HEK293 (cell line): Measurements from ENCODE around the gene PNRC1.

ENCODE experiments used
- GLI4 ChIP-seq: fragments of 450-650 bp; formaldehyde crosslinking; IDR thresholded peaks from 2 replicates; pipeline ENCODE4 v1.5.1; 2016; ENCODE audit warnings: missing biosample characterization, missing genetic modification characterization
- KLF9 ChIP-seq: fragments of 450-650 bp; formaldehyde crosslinking; IDR thresholded peaks from 2 replicates; pipeline ENCODE4 v1.5.1; 2016; ENCODE audit warnings: missing biosample characterization, missing genetic modification characterization, low read depth
- PRDM1 ChIP-seq: fragments of 450-650 bp; formaldehyde crosslinking; IDR thresholded peaks from 2 replicates; pipeline ENCODE4; 2016; ENCODE audit warnings: missing biosample characterization, missing genetic modification characterization
- SP2 ChIP-seq: fragments of 450-650 bp; formaldehyde crosslinking; IDR thresholded peaks from 2 replicates; pipeline ENCODE4 v1.5.1; 2016; ENCODE audit warnings: missing biosample characterization, missing genetic modification characterization
- SP3 ChIP-seq: fragments of 450-650 bp; formaldehyde crosslinking; IDR thresholded peaks from 2 replicates; pipeline ENCODE4 v1.5.1; 2016; ENCODE audit warnings: missing biosample characterization, missing genetic modification characterization
- ZBTB10 ChIP-seq: fragments of 450-650 bp; formaldehyde crosslinking; IDR thresholded peaks from 2 replicates; pipeline ENCODE4 v1.5.1; 2016; ENCODE audit warnings: missing biosample characterization, missing genetic modification characterization
- ZBTB21 ChIP-seq: fragments of 450-650 bp; formaldehyde crosslinking; IDR thresholded peaks from 2 replicates; pipeline ENCODE4 v1.5.1; 2017; ENCODE audit warnings: missing biosample characterization, missing genetic modification characterization
- ZBTB7A ChIP-seq: fragments of 450-650 bp; formaldehyde crosslinking; IDR thresholded peaks from 2 replicates; pipeline ENCODE4 v1.5.1; 2016; ENCODE audit warnings: low read depth, missing biosample characterization, missing genetic modification characterization
- ZNF23 ChIP-seq: fragments of 450-650 bp; formaldehyde crosslinking; IDR thresholded peaks from 2 replicates; pipeline ENCODE4 v1.5.1; 2016; ENCODE audit warnings: missing biosample characterization, missing genetic modification characterization, borderline replicate concordance
- ZNF280D ChIP-seq: fragments of 450-650 bp; formaldehyde crosslinking; IDR thresholded peaks from 2 replicates; pipeline ENCODE4 v1.5.1; 2016; ENCODE audit warnings: missing biosample characterization, missing genetic modification characterization
- ZNF311 ChIP-seq: fragments of 450-650 bp; formaldehyde crosslinking; IDR thresholded peaks from 2 replicates; pipeline ENCODE4 v1.5.1; 2017; ENCODE audit warnings: missing biosample characterization, missing genetic modification characterization, borderline replicate concordance
- ZNF324 ChIP-seq: fragments of 450-650 bp; formaldehyde crosslinking; IDR thresholded peaks from 2 replicates; pipeline ENCODE4 v1.5.1; 2016; ENCODE audit warnings: missing biosample characterization, missing genetic modification characterization
- ZNF335 ChIP-seq: fragments of 450-650 bp; formaldehyde crosslinking; conservative IDR thresholded peaks from 2 replicates; pipeline ENCODE4 v1.5.1; 2016; ENCODE audit warnings: missing biosample characterization, missing genetic modification characterization
- ZNF394 ChIP-seq: fragments of 450-650 bp; formaldehyde crosslinking; IDR thresholded peaks from 2 replicates; pipeline ENCODE4 v1.5.1; 2016; ENCODE audit warnings: missing biosample characterization, missing genetic modification characterization, mild to moderate bottlenecking, moderate library complexity, borderline replicate concordance
- ZNF510 ChIP-seq: fragments of 450-650 bp; formaldehyde crosslinking; IDR thresholded peaks from 2 replicates; pipeline ENCODE4 v1.5.1; 2018; ENCODE audit warnings: mild to moderate bottlenecking, missing genetic modification characterization, missing biosample characterization; ENCODE audit not compliant: insufficient replicate concordance
- ZNF521 ChIP-seq: fragments of 450-650 bp; formaldehyde crosslinking; IDR thresholded peaks from 2 replicates; pipeline ENCODE4 v1.5.1; 2017; ENCODE audit warnings: missing biosample characterization, mild to moderate bottlenecking, missing genetic modification characterization
- ZNF549 ChIP-seq: fragments of 450-650 bp; IDR thresholded peaks from 2 replicates; pipeline ENCODE4 v1.5.1; 2018; ENCODE audit warnings: missing biosample characterization, missing genetic modification characterization, mild to moderate bottlenecking, inconsistent platforms, moderate library complexity
- ZNF626 ChIP-seq: fragments of 450-650 bp; sonication (Bioruptor Pico); formaldehyde crosslinking; IDR thresholded peaks from 2 replicates; pipeline ENCODE4 v1.5.1; 2018; ENCODE audit warnings: missing biosample characterization, missing genetic modification characterization, inconsistent platforms
- ZNF704 ChIP-seq: fragments of 450-650 bp; formaldehyde crosslinking; IDR thresholded peaks from 2 replicates; pipeline ENCODE4 v1.5.1; 2016; ENCODE audit warnings: missing biosample characterization, missing genetic modification characterization
- ZNF785 ChIP-seq: fragments of 450-650 bp; formaldehyde crosslinking; IDR thresholded peaks from 2 replicates; pipeline ENCODE4 v1.5.1; 2016; ENCODE audit warnings: missing biosample characterization, missing genetic modification characterization
- TF ChIP-seq, protein P1 (sequence below): fragments of 450-650 bp; formaldehyde crosslinking; IDR thresholded peaks from 2 replicates; pipeline ENCODE4 v1.5.1; 2016; ENCODE audit warnings: missing biosample characterization, missing genetic modification characterization
- TF ChIP-seq, protein P2 (sequence below): fragments of 450-650 bp; formaldehyde crosslinking; IDR thresholded peaks from 2 replicates; pipeline ENCODE4 v1.5.1; 2016; ENCODE audit warnings: missing biosample characterization, missing genetic modification characterization
- TF ChIP-seq, protein P3 (sequence below): fragments of 450-650 bp; formaldehyde crosslinking; IDR thresholded peaks from 2 replicates; pipeline ENCODE4 v1.5.1; 2016; ENCODE audit warnings: missing biosample characterization, missing genetic modification characterization
- TF ChIP-seq, protein P4 (sequence below): IDR thresholded peaks from 2 replicates; pipeline ENCODE4 v1.6.1; 2011; ENCODE audit warnings: mild to moderate bottlenecking, low read depth, low read length, borderline replicate concordance
- TF ChIP-seq, protein P5 (sequence below): fragments of 450-650 bp; formaldehyde crosslinking; IDR thresholded peaks from 2 replicates; pipeline ENCODE4 v1.5.1; 2016; ENCODE audit warnings: missing biosample characterization, missing genetic modification characterization

PNRC1 gene

DNA sequence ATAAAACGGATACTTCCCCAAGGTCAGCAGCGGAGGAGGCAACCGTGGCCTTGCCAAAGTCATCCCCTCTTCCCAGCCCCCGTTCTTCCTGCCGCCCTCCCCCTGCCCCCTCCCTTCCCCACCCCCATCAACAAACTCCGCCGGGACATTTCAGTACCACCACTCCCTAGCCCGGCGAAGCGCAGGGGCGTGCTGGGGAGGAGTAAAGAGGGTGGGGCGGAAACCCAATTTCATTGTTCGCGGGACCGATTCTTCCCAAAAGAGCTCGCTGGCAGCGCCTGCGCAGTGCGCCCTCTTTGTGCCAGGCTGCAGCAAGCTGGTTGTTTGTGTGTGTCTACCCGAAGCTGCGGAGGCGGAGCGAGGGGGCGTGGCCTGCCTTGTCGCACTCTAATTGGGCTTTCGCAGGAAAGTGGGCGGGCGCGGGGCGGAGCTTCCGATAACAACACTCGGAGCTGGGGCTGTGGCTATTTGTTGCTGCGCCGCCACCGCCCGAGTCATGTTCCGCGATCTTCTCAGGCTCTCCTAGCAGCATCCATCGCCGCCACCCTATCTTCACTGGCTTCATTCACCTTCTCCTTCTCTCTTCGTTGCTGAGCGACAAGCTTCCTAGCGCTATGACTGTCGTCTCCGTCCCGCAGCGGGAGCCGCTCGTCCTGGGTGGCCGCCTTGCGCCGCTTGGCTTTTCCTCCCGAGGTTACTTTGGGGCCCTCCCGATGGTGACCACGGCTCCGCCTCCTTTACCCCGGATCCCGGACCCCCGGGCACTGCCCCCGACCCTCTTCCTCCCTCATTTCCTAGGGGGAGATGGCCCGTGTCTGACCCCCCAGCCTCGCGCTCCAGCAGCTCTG, at the start of gene PNRC1 (continued):
- peak; percentile 54; the same call in 1 of the 2 replicates for TF ChIP-seq ZBTB10 (tag by site-specific recombination)
- TF ChIP-seq, protein P1, sequence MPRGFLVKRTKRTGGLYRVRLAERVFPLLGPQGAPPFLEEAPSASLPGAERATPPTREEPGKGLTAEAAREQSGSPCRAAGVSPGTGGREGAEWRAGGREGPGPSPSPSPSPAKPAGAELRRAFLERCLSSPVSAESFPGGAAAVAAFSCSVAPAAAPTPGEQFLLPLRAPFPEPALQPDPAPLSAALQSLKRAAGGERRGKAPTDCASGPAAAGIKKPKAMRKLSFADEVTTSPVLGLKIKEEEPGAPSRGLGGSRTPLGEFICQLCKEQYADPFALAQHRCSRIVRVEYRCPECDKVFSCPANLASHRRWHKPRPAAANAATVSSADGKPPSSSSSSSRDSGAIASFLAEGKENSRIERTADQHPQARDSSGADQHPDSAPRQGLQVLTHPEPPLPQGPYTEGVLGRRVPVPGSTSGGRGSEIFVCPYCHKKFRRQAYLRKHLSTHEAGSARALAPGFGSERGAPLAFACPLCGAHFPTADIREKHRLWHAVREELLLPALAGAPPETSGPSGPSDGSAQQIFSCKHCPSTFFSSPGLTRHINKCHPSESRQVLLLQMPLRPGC (tag by site-specific recombination): no peak
- TF ChIP-seq ZNF23 (tag by site-specific recombination): no peak
- TF ChIP-seq, protein P2, sequence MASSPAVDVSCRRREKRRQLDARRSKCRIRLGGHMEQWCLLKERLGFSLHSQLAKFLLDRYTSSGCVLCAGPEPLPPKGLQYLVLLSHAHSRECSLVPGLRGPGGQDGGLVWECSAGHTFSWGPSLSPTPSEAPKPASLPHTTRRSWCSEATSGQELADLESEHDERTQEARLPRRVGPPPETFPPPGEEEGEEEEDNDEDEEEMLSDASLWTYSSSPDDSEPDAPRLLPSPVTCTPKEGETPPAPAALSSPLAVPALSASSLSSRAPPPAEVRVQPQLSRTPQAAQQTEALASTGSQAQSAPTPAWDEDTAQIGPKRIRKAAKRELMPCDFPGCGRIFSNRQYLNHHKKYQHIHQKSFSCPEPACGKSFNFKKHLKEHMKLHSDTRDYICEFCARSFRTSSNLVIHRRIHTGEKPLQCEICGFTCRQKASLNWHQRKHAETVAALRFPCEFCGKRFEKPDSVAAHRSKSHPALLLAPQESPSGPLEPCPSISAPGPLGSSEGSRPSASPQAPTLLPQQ: peak; percentile 65; the same call in 1 of the 2 replicates
- no peak for TF ChIP-seq ZNF510
- no peak for TF ChIP-seq ZNF311
- TF ChIP-seq ZNF324 (tag by site-specific recombination): no peak
- TF ChIP-seq, protein P3, sequence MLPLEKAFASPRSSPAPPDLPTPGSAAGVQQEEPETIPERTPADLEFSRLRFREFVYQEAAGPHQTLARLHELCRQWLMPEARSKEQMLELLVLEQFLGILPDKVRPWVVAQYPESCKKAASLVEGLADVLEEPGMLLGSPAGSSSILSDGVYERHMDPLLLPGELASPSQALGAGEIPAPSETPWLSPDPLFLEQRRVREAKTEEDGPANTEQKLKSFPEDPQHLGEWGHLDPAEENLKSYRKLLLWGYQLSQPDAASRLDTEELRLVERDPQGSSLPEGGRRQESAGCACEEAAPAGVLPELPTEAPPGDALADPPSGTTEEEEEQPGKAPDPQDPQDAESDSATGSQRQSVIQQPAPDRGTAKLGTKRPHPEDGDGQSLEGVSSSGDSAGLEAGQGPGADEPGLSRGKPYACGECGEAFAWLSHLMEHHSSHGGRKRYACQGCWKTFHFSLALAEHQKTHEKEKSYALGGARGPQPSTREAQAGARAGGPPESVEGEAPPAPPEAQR (tag by site-specific recombination): no peak
- peak; percentile 49; the same call in 1 of the 2 replicates for TF ChIP-seq ZBTB7A
- no peak for TF ChIP-seq ZNF785
- TF ChIP-seq, protein P4, sequence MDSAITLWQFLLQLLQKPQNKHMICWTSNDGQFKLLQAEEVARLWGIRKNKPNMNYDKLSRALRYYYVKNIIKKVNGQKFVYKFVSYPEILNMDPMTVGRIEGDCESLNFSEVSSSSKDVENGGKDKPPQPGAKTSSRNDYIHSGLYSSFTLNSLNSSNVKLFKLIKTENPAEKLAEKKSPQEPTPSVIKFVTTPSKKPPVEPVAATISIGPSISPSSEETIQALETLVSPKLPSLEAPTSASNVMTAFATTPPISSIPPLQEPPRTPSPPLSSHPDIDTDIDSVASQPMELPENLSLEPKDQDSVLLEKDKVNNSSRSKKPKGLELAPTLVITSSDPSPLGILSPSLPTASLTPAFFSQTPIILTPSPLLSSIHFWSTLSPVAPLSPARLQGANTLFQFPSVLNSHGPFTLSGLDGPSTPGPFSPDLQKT: no peak
- no peak for TF ChIP-seq ZNF626 (tag by site-specific recombination)
- TF ChIP-seq ZNF335 (tag by site-specific recombination): peak; percentile 87
- peak; percentile 72 for TF ChIP-seq PRDM1
- peak; percentile 77 for TF ChIP-seq ZNF394
- no peak for TF ChIP-seq ZBTB21
- no peak for TF ChIP-seq ZNF549 (tag by site-specific recombination)
- TF ChIP-seq ZNF704: no peak
- TF ChIP-seq, protein P5, sequence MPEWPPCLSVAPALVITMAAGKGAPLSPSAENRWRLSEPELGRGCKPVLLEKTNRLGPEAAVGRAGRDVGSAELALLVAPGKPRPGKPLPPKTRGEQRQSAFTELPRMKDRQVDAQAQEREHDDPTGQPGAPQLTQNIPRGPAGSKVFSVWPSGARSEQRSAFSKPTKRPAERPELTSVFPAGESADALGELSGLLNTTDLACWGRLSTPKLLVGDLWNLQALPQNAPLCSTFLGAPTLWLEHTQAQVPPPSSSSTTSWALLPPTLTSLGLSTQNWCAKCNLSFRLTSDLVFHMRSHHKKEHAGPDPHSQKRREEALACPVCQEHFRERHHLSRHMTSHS (tag by site-specific recombination): no peak
- no peak for TF ChIP-seq ZNF521
- TF ChIP-seq GLI4 (tag by site-specific recombination): peak; percentile 56
- TF ChIP-seq ZNF280D: no peak
- peak; percentile 94 for TF ChIP-seq SP2 (tag by site-specific recombination)
- peak; percentile 85 for TF ChIP-seq KLF9 (tag by site-specific recombination)
- TF ChIP-seq SP3 (tag by site-specific recombination): peak; percentile 98
